ENCODE results near the gene NAPG. TPM values are rescaled to one million over a fixed set of nuclear protein-coding genes. Genes with fewer than 3 reads are reported as not detected.

The NAPG gene
- total and polyA plus RNA-seq, 2 donors (not counting 3 experiments of a cell fraction or from before 2014, with no cell fraction given) = 10.8 to 34.1 TPM

- POLR2A ChIA-PET = no interaction called here
- DNase-seq (ENCODE audit: low read depth, low spot score) = no peak
Measured at GRCh38 chr18:10563886-10564285, 38.1 kb downstream of the NAPG start.

More at GRCh38 chr18:10563886-10564285, 38.1 kb downstream of the NAPG start:
- no peak overlapping the region for H3K9ac ChIP-seq (replicated peaks; ENCODE audit: extremely low read depth, insufficient read depth, low read length)
- no peak overlapping the region for H2AFZ ChIP-seq (ENCODE audit: low read depth, low read length)
- H3K4me2 ChIP-seq (ENCODE audit: insufficient read depth, low read length) = no peak overlapping the region
- no peaks in the 10 kb centered on the region for H3K79me2 ChIP-seq (ENCODE audit: control insufficient read depth, insufficient read depth, low read length)
- H3K4me3 ChIP-seq (replicated peaks in 1 of 3; ENCODE audit: insufficient read depth in 1 of 3, low read depth in 1 of 3, low read length in 3 of 3) = no peak overlapping the region
- TF ChIP-seq POLR2A (IDR thresholded peaks at IDR 0.05; ENCODE audit: low read depth, low read length) (no peak), CTCF (IDR thresholded peaks at IDR 0.05; ENCODE audit: extremely low read depth in 1 of 2, insufficient read depth in 1 of 2, low read depth in 1 of 2, low read length in 2 of 2) (no peak), MYC (IDR thresholded peaks at IDR 0.05; ENCODE audit: low read depth, low read length) (no peak), POLR2AphosphoS5 (IDR thresholded peaks at IDR 0.05; ENCODE audit: insufficient read depth, low read depth, low read length) (no peak)
- H3K27me3 ChIP-seq (ENCODE audit: control insufficient read depth in 2 of 2, insufficient read depth in 2 of 2, low read length in 2 of 2) = no peaks in the 10 kb centered on the region
- H4K20me1 ChIP-seq (replicated peaks; ENCODE audit: control insufficient read depth, extremely low read depth, insufficient read depth, low read length) = no peaks in the 10 kb centered on the region
- CTCF ChIA-PET = interaction anchor here (7.0 kb wide), 1 partner anchor 590 kb away, joined by 234 read pairs; no protein-coding TSS in a partner anchor
- intact Hi-C loops (cut with micrococcal nuclease) (loop anchor here (5.0 kb wide), 1 partner anchor 288 kb away; no protein-coding TSS in a partner anchor), dilution Hi-C loops (cut with MboI; ENCODE audit: extremely low pct_ligation_motif_present, low sequenced_read_pairs) (no loop called here)
- no peaks in the 10 kb centered on the region for H3K9me1 ChIP-seq (replicated peaks; ENCODE audit: control insufficient read depth, extremely low read depth, insufficient read depth, low read length)
- peaks cover 2% of the 10 kb centered on the region for H3K4me1 ChIP-seq (ENCODE audit: control insufficient read depth, extremely low read depth, insufficient read depth, low read length)
- no peaks in the 10 kb centered on the region for H3K36me3 ChIP-seq (ENCODE audit: control insufficient read depth in 2 of 2, extremely low read depth in 1 of 2, insufficient read depth in 2 of 2, low read length in 2 of 2)
- no TSS peak for BruUV-seq (replicated peaks)
- no peak for FAIRE-seq
- H3K27ac ChIP-seq (ENCODE audit: insufficient read depth, low read depth, low read length) = no peak overlapping the region
- no peaks in the 10 kb centered on the region for H3K9me3 ChIP-seq (replicated peaks; ENCODE audit: control insufficient read depth, insufficient read depth, low read length)
